Esophagus squamous epithelium (tissue), 5 donors: Measurements from ENCODE around the gene REV3L. TPM values are rescaled to one million over a fixed set of nuclear protein-coding genes. Genes with fewer than 3 reads are reported as not detected.
A peak's percentile ranks its signal among the peaks of the same experiment; 100 is the strongest.

ENCODE experiments used
- DNase-seq: peaks from one replicate; lab custom pipeline; 2025; lab: John Stamatoyannopoulos, UW
- H3K27ac ChIP-seq, 4 donors: fragments of 200-600 bp; sonication (generic); one replicate each; pipeline ENCODE4 v1.5.1; 2016 to 2019; ENCODE audit warnings: mild to moderate bottlenecking in 1 of 4
- H3K27me3 ChIP-seq, 4 donors: fragments of 200-600 bp; sonication (generic); 1 replicate in 3 of 4; 2 replicates in 1 of 4; pipeline versions ENCODE4 v1.5.1 to v1.6.0; 2017 to 2021; ENCODE audit warnings: antibody characterized with exemption in 1 of 4
- H3K36me3 ChIP-seq, 3 donors: fragments of 200-600 bp; sonication (generic); one replicate each; pipeline ENCODE4 v1.5.1; 2016 to 2019
- H3K4me1 ChIP-seq, 3 donors: fragments of 200-600 bp; sonication (generic); one replicate each; pipeline ENCODE4 v1.5.1; 2017 to 2019
- H3K4me3 ChIP-seq, 4 donors: fragments of 200-600 bp; sonication (generic); 1 replicate in 3 of 4; 2 replicates in 1 of 4; pipeline ENCODE4 v1.5.1; 2016 to 2019; ENCODE audit warnings: mild to moderate bottlenecking in 2 of 4, moderate library complexity in 1 of 4
- H3K9me3 ChIP-seq, 3 donors: fragments of 200-600 bp; sonication (generic); one replicate each; pipeline ENCODE4 v1.5.1; 2016 to 2019
- CTCF ChIP-seq, 6 experiments: fragments of 450-650 bp in 4 of 6; fragments of 200-600 bp in 2 of 6; sonication (generic) in 2 of 6; IDR thresholded peaks; one replicate each; pipeline ENCODE4 v1.5.1; 2016 to 2019; ENCODE audit warnings: antibody characterized with exemption in 6 of 6, mild to moderate bottlenecking in 4 of 6, moderate library complexity in 4 of 6
- POLR2A ChIP-seq, 4 donors: fragments of 450-650 bp; IDR thresholded peaks; one replicate each; pipeline ENCODE4 v1.6.1; 2017; ENCODE audit warnings: antibody characterized with exemption in 4 of 4, mild to moderate bottlenecking in 4 of 4, moderate library complexity in 3 of 4
- WGBS, 2 donors: methylation state at CpG; one replicate each; pipeline ENCODE4 v1.1.5; 2018; 5-methylcytosine and 5-hydroxymethylcytosine counted together
- intact Hi-C: fragments of 100-400 bp; cut with DNase I; formaldehyde crosslinking; loops from one replicate; pipeline ENCODE4 v1.15.0; 2022
- total RNA-seq, 4 donors: library from RNA; depleted of rRNA; stranded (reverse); fragments of >200 nt; gene quantifications; one replicate each; pipeline ENCODE4 v1.1.0, GENCODE V29; 2016
- donor health status: DM: yes; HTN: yes; CAD: no.

Gene REV3L
- total RNA-seq, 4 donors from 2014 or later: 7.0 to 47.1 (median 18.8) TPM

GRCh38 chr6:111418971-111419693, 63.9 kb downstream of the REV3L start:
- 80% methylated on average over 5 of the region's 5 CpGs for WGBS, 2 donors
- Histone ChIP-seq H3K4me3 (no peak overlapping the region), H3K4me1 (peaks cover 0 to 43% (median 3%) of the 10 kb centered on the region in 3 donors), H3K27ac (peak overlapping the region in 1 of 4 donors; percentile 61), H3K9me3 (no peaks in the 10 kb centered on the region), H3K36me3 (peaks cover 0 to 16% (median 0%) of the 10 kb centered on the region in 3 donors), H3K27me3 (no peaks in the 10 kb centered on the region)
- intact Hi-C loops: no loop called here
- DNase-seq: no peak
- TF ChIP-seq CTCF (IDR thresholded peaks at IDR 0.05): no peak
- no peak for TF ChIP-seq POLR2A (IDR thresholded peaks at IDR 0.05)

- Histone ChIP-seq H3K27ac (peak overlapping the region in 2 of 4 donors; percentile 34 to 61), H3K36me3 (peaks cover 0 to 17% (median 0%) of the 10 kb centered on the region in 3 donors), H3K4me1 (peaks cover 0 to 32% (median 3%) of the 10 kb centered on the region in 3 donors), H3K9me3 (no peaks in the 10 kb centered on the region), H3K27me3 (no peaks in the 10 kb centered on the region), H3K4me3 (no peak overlapping the region)
- DNase-seq: no peak
- intact Hi-C loops: no loop called here
- no peak for TF ChIP-seq POLR2A (IDR thresholded peaks at IDR 0.05)
- TF ChIP-seq CTCF (IDR thresholded peaks at IDR 0.05): no peak
Observed at GRCh38 chr6:111417946-111418345, 65.1 kb downstream of the REV3L start.

GRCh38 chr6:111417181-111417585, 65.8 kb downstream of the REV3L start:
- H3K27me3 ChIP-seq: no peaks in the 10 kb centered on the region
- intact Hi-C loops: no loop called here
- no peak for TF ChIP-seq POLR2A (IDR thresholded peaks at IDR 0.05)
- no peak for TF ChIP-seq CTCF (IDR thresholded peaks at IDR 0.05)
- H3K36me3 ChIP-seq: peaks cover 0 to 25% (median 0%) of the 10 kb centered on the region in 3 donors
- no peaks in the 10 kb centered on the region for H3K9me3 ChIP-seq
- 23 to 41% methylated on average over 2 of the region's 2 CpGs for WGBS, 2 donors
- H3K4me3 ChIP-seq: no peak overlapping the region
- peaks cover 0 to 32% (median 3%) of the 10 kb centered on the region in 3 donors for H3K4me1 ChIP-seq
- DNase-seq: no peak
- peak overlapping the region in 2 of 4 donors; percentile 34 to 61 for H3K27ac ChIP-seq

GRCh38 chr6:111416529-111416928, 66.5 kb downstream of the REV3L start:
- H3K9me3 ChIP-seq: no peaks in the 10 kb centered on the region
- no peaks in the 10 kb centered on the region for H3K27me3 ChIP-seq
- H3K4me3 ChIP-seq: no peak overlapping the region
- TF ChIP-seq CTCF (IDR thresholded peaks at IDR 0.05): no peak
- TF ChIP-seq POLR2A (IDR thresholded peaks at IDR 0.05): no peak
- peak overlapping the region in 2 of 4 donors; percentile 34 to 61 for H3K27ac ChIP-seq
- H3K4me1 ChIP-seq: peaks cover 0 to 32% (median 3%) of the 10 kb centered on the region in 3 donors
- intact Hi-C loops: no loop called here
- H3K36me3 ChIP-seq: peaks cover 0 to 26% (median 0%) of the 10 kb centered on the region in 3 donors
- DNase-seq: no peak

GRCh38 chr6:111414373-111414772, 68.6 kb downstream of the REV3L start:
- Histone ChIP-seq H3K4me3 (no peak overlapping the region), H3K27ac (no peak overlapping the region), H3K36me3 (peaks cover 0 to 45% (median 0%) of the 10 kb centered on the region in 3 donors), H3K27me3 (no peaks in the 10 kb centered on the region), H3K4me1 (peaks cover 0 to 31% (median 3%) of the 10 kb centered on the region in 3 donors), H3K9me3 (no peaks in the 10 kb centered on the region)
- TF ChIP-seq POLR2A (IDR thresholded peaks at IDR 0.05) (no peak), CTCF (IDR thresholded peaks at IDR 0.05) (no peak)
- no peak for DNase-seq
- intact Hi-C loops: no loop called here
- 82 to 100% methylated on average over 1 of the region's 1 CpG for WGBS, 2 donors
